SK-N-SH (cell line): ENCODE results near the gene IQSEC1. TPM values are rescaled to one million over a fixed set of nuclear protein-coding genes. Genes with fewer than 3 reads are reported as not detected.

ENCODE experiments used
- CTCF ChIA-PET: fragments of 300-600, 350-600 bp; formaldehyde crosslinking; extraction: SDS; loops from one replicate; lab custom pipeline; 2021; lab: Yijun Ruan, JAX
- POLR2A ChIA-PET: fragments of 350-600 bp; sonication (Branson Sonifier 250); formaldehyde crosslinking; extraction: SDS; loops from one replicate; lab custom pipeline; 2020; ENCODE audit warnings: antibody characterized with exemption, inconsistent platforms; lab: Yijun Ruan, JAX
- DNase-seq: peaks from one replicate; pipeline ENCODE4 v3.0.0; 2012
- H2AFZ ChIP-seq: fragments of 200-600 bp; sonication (generic); 2 replicates; pipeline ENCODE4 v1.8.1; 2016; ENCODE audit warnings: antibody characterized with exemption, mild to moderate bottlenecking, low read depth
- H3F3A ChIP-seq: fragments of 200-600 bp; sonication (generic); replicated peaks from 2 replicates; pipeline ENCODE3; 2016; ENCODE audit warnings: antibody characterized with exemption, mild to moderate bottlenecking; ENCODE audit not compliant: insufficient read depth
- H3K27ac ChIP-seq, 2 experiments: fragments of 200-500 bp in 1 of 2; fragments of 200-600 bp in 1 of 2; sonication (Bioruptor generic) in 1 of 2; sonication (generic), shearing (Covaris generic) in 1 of 2; 2 replicates each; pipeline versions ENCODE4 v1.5.1 to v1.6.1; 2014 to 2016; ENCODE audit warnings: low read depth in 2 of 2, inconsistent platforms in 1 of 2, low read length in 1 of 2, mild to moderate bottlenecking in 1 of 2, mixed read lengths in 1 of 2
- H3K27me3 ChIP-seq: fragments of 200-600 bp; sonication (generic), shearing (Covaris generic); 2 replicates; pipeline ENCODE4 v1.6.1; 2016; ENCODE audit warnings: mixed run types; ENCODE audit not compliant: insufficient read depth
- H3K36me3 ChIP-seq, 2 experiments: fragments of 200-500 bp in 1 of 2; fragments of 200-600 bp in 1 of 2; sonication (Bioruptor generic) in 1 of 2; sonication (generic) in 1 of 2; replicated peaks in 1 of 2; 2 replicates each; pipeline versions ENCODE3 to v1.5.1; 2014 to 2016; ENCODE audit warnings: low read length in 1 of 2, mild to moderate bottlenecking in 1 of 2; ENCODE audit not compliant: insufficient read depth in 2 of 2, control insufficient read depth in 1 of 2
- H3K4me1 ChIP-seq, 2 experiments: fragments of 200-500 bp in 1 of 2; fragments of 200-600 bp in 1 of 2; sonication (Bioruptor generic) in 1 of 2; sonication (generic), shearing (Covaris generic) in 1 of 2; 2 replicates each; pipeline versions ENCODE4 v1.5.1 to v1.6.1; 2014 to 2016; ENCODE audit warnings: low read depth in 1 of 2, low read length in 1 of 2, mixed run types in 1 of 2; ENCODE audit not compliant: insufficient read depth in 2 of 2, control insufficient read depth in 1 of 2
- H3K4me2 ChIP-seq: fragments of 200-600 bp; sonication (generic), shearing (Covaris generic); 2 replicates; pipeline ENCODE4 v1.6.1; 2017; ENCODE audit warnings: mixed run types
- H3K4me3 ChIP-seq, 2 experiments: fragments of 200-500 bp in 1 of 2; fragments of 200-600 bp in 1 of 2; sonication (Bioruptor generic) in 1 of 2; sonication (generic), shearing (Covaris generic) in 1 of 2; 2 replicates each; pipeline versions ENCODE4 v1.5.1 to v1.8.1; 2014 to 2016; ENCODE audit warnings: low read depth in 2 of 2, inconsistent platforms in 1 of 2, low read length in 1 of 2, mild to moderate bottlenecking in 1 of 2, mixed read lengths in 1 of 2, moderate library complexity in 1 of 2
- H3K79me2 ChIP-seq: fragments of 200-600 bp; sonication (generic); 2 replicates; pipeline ENCODE4 v1.8.1; 2017; ENCODE audit warnings: mild to moderate bottlenecking; ENCODE audit not compliant: insufficient read depth
- H3K9ac ChIP-seq: fragments of 200-600 bp; sonication (generic); 2 replicates; pipeline ENCODE4 v1.6.1; 2017; ENCODE audit warnings: mixed run types
- H3K9me2 ChIP-seq: fragments of 200-600 bp; sonication (generic); 2 replicates; pipeline ENCODE4 v1.6.1; 2017; ENCODE audit warnings: mixed run types
- H3K9me3 ChIP-seq: fragments of 200-600 bp; sonication (generic); 2 replicates; pipeline ENCODE4 v1.6.1; 2017; ENCODE audit warnings: mixed run types, mild to moderate bottlenecking, moderate library complexity
- H4K20me1 ChIP-seq: fragments of 200-600 bp; sonication (generic); 2 replicates; pipeline ENCODE4 v1.6.1; 2017; ENCODE audit warnings: mild to moderate bottlenecking, mixed run types; ENCODE audit not compliant: insufficient read depth
- EZH2phosphoT487 ChIP-seq: fragments of 200-600 bp; sonication (generic); IDR thresholded peaks from 2 replicates; pipeline ENCODE4 v1.6.1; 2017; ENCODE audit warnings: low read depth, mixed run types, mild to moderate bottlenecking, antibody characterized with exemption, moderate library complexity, borderline replicate concordance
- FOSL2 ChIP-seq: IDR thresholded peaks from 2 replicates; pipeline ENCODE4 v1.4.0; 2012; ENCODE audit warnings: low read depth, mild to moderate bottlenecking, moderate library complexity, borderline replicate concordance
- FOXM1 ChIP-seq: IDR thresholded peaks from 2 replicates; pipeline ENCODE4 v1.4.0; 2012; ENCODE audit warnings: low read depth, mild to moderate bottlenecking
- GABPA ChIP-seq: IDR thresholded peaks from 2 replicates; pipeline ENCODE4 v1.4.0; 2012; ENCODE audit warnings: low read depth, mild to moderate bottlenecking
- MXI1 ChIP-seq: IDR thresholded peaks from 2 replicates; pipeline ENCODE4 v1.6.1; 2012; ENCODE audit warnings: mild to moderate bottlenecking, low read depth, low read length, improper control_type of control experiment
- SIN3A ChIP-seq: IDR thresholded peaks from 2 replicates; pipeline ENCODE4 v1.6.1; 2012; ENCODE audit warnings: low read depth, mild to moderate bottlenecking, low read length, moderate library complexity, borderline replicate concordance
- TAF1 ChIP-seq: IDR thresholded peaks from 2 replicates; pipeline ENCODE4 v1.6.1; 2012; ENCODE audit warnings: low read depth, mild to moderate bottlenecking, low read length, moderate library complexity, borderline replicate concordance
- TEAD4 ChIP-seq: IDR thresholded peaks from 2 replicates; pipeline ENCODE4 v1.4.0; 2012; ENCODE audit warnings: mild to moderate bottlenecking, borderline replicate concordance; ENCODE audit not compliant: insufficient read depth
- WGBS: methylation state at CpG from one replicate; pipeline ENCODE4 v1.1.6; 2017; ENCODE audit warnings: low lambda C conversion rate; 5-methylcytosine and 5-hydroxymethylcytosine counted together
- polyA plus RNA-seq, 3 experiments: library from polyadenylated mRNA; depleted of rRNA; stranded (reverse); fragments of >200 nt; gene quantifications; 2 replicates each; pipeline ENCODE4 v1.2.3, GENCODE V29; 2012
- TF ChIP-seq, protein P1 (sequence below): IDR thresholded peaks from 2 replicates; pipeline ENCODE4; 2012
- TF ChIP-seq, protein P2 (sequence below): IDR thresholded peaks from 2 replicates; pipeline ENCODE4 v1.6.1; 2012; ENCODE audit warnings: mild to moderate bottlenecking, low read depth, low read length, moderate library complexity
- TF ChIP-seq, protein P3 (sequence below): IDR thresholded peaks from 2 replicates; pipeline ENCODE4 v1.4.0; 2012; ENCODE audit warnings: low read depth, borderline replicate concordance
- TF ChIP-seq, protein P4 (sequence below): IDR thresholded peaks from 2 replicates; pipeline ENCODE4 v1.4.0; 2012; ENCODE audit warnings: low read depth

The IQSEC1 gene
- polyA plus RNA-seq, 1 of the 3 experiments (the other 2 are of a cell fraction), result 6.2 TPM

DNA sequence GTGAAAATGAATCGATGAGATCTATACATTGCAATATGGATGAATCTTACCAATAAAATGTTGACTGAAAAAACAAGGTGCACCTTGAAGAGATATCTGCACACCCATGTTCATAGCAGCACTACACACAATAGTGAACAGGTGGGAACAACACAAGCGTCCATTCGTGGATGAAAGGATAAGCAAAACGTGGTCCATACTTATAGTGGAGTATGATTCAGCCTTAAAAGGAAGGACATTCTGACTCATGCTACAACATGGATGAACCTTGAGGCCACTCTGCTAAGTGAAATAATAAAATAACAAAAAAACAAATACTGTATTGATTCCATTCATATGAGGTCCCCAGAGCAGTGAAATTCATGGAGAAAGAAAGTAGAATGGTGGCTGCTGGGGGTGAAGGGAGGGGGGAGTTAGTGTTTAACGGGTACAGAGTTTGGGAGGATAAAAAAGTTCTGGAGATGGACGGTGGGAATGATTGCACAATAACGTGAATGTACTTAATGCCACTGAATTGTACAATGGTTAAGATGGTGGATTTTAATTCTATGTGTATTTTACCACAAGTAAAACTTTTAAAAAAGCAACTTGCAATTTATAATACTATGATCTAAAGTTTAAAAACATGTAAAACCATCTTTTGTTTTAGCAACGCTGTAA is 35.6 kb downstream of the IQSEC1 start (continued):
- TF ChIP-seq, protein P1, sequence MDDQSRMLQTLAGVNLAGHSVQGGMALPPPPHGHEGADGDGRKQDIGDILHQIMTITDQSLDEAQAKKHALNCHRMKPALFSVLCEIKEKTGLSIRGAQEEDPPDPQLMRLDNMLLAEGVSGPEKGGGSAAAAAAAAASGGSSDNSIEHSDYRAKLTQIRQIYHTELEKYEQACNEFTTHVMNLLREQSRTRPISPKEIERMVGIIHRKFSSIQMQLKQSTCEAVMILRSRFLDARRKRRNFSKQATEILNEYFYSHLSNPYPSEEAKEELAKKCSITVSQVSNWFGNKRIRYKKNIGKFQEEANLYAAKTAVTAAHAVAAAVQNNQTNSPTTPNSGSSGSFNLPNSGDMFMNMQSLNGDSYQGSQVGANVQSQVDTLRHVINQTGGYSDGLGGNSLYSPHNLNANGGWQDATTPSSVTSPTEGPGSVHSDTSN, result no peak
- TF ChIP-seq EZH2phosphoT487, result no peak
- no peak for TF ChIP-seq TEAD4

DNA sequence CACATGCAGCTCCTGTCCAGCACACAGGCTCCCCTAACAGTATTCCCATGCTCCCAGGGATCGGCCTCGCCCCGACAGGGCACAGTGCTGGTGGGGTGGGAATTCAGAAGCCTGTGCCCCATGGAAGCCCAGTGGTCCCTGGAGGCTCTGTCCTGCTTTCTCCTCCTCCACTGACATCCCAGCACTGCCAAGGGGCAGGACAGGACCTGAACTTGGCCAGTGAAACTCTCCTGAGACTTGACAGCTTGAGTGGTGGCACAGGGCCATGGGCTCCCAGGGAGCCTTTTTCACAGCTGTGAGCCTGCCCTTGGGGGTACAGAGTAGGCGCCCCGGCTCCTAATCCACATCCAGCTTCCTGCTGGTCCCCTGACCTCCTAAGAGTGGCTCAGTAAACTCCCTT is 38.4 kb downstream of the IQSEC1 start:
- no peak overlapping the region for H3K9ac ChIP-seq
- peaks cover 4% of the 10 kb centered on the region; the same call in 1 of the 2 replicates for H3K27me3 ChIP-seq
- no peak overlapping the region for H3K4me2 ChIP-seq
- TF ChIP-seq, protein P2, sequence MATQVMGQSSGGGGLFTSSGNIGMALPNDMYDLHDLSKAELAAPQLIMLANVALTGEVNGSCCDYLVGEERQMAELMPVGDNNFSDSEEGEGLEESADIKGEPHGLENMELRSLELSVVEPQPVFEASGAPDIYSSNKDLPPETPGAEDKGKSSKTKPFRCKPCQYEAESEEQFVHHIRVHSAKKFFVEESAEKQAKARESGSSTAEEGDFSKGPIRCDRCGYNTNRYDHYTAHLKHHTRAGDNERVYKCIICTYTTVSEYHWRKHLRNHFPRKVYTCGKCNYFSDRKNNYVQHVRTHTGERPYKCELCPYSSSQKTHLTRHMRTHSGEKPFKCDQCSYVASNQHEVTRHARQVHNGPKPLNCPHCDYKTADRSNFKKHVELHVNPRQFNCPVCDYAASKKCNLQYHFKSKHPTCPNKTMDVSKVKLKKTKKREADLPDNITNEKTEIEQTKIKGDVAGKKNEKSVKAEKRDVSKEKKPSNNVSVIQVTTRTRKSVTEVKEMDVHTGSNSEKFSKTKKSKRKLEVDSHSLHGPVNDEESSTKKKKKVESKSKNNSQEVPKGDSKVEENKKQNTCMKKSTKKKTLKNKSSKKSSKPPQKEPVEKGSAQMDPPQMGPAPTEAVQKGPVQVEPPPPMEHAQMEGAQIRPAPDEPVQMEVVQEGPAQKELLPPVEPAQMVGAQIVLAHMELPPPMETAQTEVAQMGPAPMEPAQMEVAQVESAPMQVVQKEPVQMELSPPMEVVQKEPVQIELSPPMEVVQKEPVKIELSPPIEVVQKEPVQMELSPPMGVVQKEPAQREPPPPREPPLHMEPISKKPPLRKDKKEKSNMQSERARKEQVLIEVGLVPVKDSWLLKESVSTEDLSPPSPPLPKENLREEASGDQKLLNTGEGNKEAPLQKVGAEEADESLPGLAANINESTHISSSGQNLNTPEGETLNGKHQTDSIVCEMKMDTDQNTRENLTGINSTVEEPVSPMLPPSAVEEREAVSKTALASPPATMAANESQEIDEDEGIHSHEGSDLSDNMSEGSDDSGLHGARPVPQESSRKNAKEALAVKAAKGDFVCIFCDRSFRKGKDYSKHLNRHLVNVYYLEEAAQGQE, result no peak
- TF ChIP-seq SIN3A (no peak), EZH2phosphoT487 (no peak), TAF1 (no peak), GABPA (no peak), TEAD4 (no peak), MXI1 (no peak), FOSL2 (no peak), FOXM1 (no peak)
- TF ChIP-seq, protein P3, sequence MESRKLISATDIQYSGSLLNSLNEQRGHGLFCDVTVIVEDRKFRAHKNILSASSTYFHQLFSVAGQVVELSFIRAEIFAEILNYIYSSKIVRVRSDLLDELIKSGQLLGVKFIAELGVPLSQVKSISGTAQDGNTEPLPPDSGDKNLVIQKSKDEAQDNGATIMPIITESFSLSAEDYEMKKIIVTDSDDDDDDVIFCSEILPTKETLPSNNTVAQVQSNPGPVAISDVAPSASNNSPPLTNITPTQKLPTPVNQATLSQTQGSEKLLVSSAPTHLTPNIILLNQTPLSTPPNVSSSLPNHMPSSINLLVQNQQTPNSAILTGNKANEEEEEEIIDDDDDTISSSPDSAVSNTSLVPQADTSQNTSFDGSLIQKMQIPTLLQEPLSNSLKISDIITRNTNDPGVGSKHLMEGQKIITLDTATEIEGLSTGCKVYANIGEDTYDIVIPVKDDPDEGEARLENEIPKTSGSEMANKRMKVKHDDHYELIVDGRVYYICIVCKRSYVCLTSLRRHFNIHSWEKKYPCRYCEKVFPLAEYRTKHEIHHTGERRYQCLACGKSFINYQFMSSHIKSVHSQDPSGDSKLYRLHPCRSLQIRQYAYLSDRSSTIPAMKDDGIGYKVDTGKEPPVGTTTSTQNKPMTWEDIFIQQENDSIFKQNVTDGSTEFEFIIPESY, result no peak
- TF ChIP-seq, protein P4, sequence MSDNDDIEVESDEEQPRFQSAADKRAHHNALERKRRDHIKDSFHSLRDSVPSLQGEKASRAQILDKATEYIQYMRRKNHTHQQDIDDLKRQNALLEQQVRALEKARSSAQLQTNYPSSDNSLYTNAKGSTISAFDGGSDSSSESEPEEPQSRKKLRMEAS, result no peak
- no peaks in the 10 kb centered on the region for H4K20me1 ChIP-seq
- no peak overlapping the region for H3K4me3 ChIP-seq
- no peaks in the 10 kb centered on the region for H3K9me2 ChIP-seq
- no peaks in the 10 kb centered on the region for H3F3A ChIP-seq
- POLR2A ChIA-PET, result no interaction called here
- no peaks in the 10 kb centered on the region for H3K36me3 ChIP-seq
- H2AFZ ChIP-seq, result no peak overlapping the region
- no peak for DNase-seq
- CTCF ChIA-PET, result no interaction called here
- H3K9me3 ChIP-seq, result no peaks in the 10 kb centered on the region
- WGBS, result 74% methylated on average over 3 of the region's 5 CpGs
- H3K27ac ChIP-seq, result no peak overlapping the region
- no peaks in the 10 kb centered on the region for H3K79me2 ChIP-seq
- peaks cover 0 to 19% of the 10 kb centered on the region in 2 experiments; a peak in 1 of 4 replicates for H3K4me1 ChIP-seq
